HG03565 (cell line): ENCODE data around the gene MAP3K14.

Experiments used
- ATAC-seq: cut with Tn5 transposase; IDR thresholded peaks from one replicate; pipeline ENCODE4 v1.9.1; 2021; ENCODE audit warnings: mild to moderate bottlenecking, moderate library complexity; ENCODE audit not compliant: unreplicated experiment

MAP3K14 gene

DNA sequence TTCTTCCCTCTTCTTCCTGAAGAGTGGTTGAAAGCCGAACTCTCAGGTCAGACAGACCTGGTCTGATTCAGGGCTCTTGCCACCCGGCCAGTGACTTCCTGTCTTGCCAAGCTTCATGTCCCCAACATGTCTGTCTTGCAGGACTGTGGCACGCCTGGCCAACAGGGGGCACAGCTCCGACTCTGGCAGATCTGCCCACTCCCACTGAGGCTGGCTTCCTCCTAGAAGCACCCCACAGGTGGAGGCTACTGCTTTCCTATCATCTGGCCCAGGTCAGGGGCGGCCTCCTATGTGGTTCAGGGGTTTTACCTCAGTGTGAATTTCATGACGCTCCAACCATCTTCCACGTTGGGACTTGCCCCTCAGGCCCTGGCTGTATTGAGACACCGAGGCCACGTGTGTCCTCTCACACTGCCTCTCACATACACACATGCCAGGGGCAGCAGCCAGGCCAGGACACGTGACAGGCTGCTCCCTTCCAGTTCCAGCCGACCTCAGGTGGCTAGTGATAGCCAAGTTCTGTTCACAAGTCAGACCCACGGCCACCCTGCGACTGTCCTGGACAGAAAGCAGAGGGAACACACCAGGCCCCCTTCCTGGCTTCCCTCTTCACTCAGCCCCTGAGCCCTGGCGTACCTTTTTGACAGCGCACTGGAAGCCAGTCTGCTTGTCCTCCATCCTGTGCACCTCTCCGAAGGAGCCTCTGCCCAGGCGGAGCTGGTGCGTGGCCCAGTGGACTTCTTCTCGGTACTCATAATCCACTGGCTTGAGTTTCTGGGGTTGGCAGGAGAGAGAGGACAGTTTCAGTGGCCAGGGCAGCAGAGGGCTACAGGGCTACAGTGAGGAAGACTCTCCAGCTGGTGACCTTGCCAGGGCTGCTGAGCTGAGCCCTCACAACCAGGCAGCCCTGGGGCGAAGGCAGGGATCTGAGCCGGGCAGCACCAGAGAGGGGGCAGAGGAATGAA lies 32.4 kb downstream of the MAP3K14 start:
- ATAC-seq: no peak

GRCh38 chr17:45283711-45284110 lies 33.1 kb downstream of the MAP3K14 start:
- no peak for ATAC-seq

- ATAC-seq: no peak
Measured at GRCh38 chr17:45282683-45283644, 33.9 kb downstream of the MAP3K14 start.

DNA sequence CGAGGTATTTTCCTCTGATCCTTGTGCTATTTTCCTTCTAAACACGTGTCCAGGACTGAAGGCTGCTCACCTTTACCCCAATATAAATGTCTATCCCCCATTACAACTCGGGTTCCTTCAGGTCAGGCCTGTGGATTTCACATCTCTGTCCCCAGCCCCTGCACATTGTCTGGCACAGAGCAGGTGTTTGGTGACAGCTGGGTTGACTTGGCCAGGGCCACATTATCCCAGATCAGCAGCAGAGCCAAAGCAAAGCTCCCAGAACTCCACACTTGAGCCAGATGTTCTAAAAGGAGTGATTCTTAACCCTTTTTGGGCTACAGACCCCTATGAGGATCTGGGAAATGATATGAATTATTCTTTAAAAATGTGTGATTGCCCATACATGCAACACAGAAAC lies 36.9 kb downstream of the MAP3K14 start:
- ATAC-seq: no peak

GRCh38 chr17:45277992-45278391 lies 38.8 kb downstream of the MAP3K14 start:
- ATAC-seq: no peak

DNA sequence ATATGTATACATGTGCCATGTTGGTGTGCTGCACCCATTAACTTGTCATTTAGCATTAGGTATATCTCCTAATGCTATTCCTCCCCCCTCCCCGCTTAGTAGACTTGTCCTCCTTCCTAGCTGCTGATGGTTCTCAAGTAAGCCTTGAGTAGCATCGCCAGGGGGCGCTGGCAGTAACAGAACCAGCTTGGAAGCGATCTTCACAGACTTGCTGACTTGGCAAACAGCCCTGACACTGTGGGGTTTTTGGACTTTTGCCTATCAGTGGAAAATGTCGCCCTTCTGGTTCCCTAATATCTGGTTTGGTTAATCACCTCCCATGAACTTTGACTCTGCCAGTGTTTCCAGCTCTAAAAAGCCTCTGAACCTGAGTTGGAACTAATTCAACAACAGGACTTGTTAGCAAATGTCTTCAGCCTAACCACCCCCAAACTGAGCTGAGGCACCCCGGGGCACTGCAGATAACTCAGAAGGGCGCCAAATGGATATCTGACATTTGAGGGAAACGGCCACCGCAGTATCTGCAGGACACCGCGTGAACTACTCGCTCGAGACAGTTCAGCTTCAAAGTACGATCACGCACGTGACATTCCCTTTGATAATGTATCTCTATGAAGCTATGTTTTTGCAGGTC lies 39.5 kb downstream of the MAP3K14 start:
- no peak for ATAC-seq

DNA sequence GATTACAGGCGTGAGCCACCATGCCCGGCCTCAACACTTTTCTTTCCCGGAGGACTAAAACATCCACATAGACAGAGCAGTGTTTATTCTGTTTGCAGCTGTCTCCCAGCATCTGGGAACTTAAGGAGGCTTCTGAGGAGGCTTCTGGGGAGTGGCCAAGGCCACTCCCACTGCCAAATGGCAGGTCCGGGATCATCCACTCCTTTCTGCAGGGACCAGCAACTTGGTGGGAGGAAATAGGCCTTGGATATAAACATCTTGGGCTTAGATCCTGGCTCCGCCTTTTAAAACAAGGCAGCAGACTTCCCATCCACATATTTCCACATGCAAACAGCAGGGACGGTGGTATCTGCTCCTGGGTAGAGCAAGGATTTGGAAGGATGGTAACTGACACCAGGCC lies 40.8 kb downstream of the MAP3K14 start:
- ATAC-seq: no peak

- no peak for ATAC-seq
Measured at GRCh38 chr17:45274033-45274432, 42.8 kb downstream of the MAP3K14 start.

DNA sequence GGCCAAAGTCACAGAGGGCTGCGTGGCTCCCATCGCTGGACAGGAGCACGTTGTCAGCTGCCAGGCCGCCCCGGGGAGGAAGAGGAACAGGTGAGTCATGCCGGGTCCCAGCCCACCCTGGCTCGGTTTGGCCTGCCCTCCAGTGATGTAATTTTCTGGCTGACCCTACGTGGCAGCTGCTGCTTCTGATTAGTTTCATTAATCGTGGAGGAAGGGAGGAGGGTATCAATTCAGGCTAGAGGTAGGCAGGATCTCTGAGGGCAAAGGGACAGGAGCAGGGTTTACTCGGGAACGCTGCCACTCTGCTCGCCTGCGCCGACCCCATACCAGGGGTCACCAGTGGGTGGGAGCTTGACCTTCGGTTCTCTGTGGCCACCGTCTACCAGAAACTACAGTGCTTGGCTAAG lies 43.3 kb downstream of the MAP3K14 start:
- no peak for ATAC-seq

- ATAC-seq: no peak
Measured at GRCh38 chr17:45271603-45272002, 45.2 kb downstream of the MAP3K14 start.

DNA sequence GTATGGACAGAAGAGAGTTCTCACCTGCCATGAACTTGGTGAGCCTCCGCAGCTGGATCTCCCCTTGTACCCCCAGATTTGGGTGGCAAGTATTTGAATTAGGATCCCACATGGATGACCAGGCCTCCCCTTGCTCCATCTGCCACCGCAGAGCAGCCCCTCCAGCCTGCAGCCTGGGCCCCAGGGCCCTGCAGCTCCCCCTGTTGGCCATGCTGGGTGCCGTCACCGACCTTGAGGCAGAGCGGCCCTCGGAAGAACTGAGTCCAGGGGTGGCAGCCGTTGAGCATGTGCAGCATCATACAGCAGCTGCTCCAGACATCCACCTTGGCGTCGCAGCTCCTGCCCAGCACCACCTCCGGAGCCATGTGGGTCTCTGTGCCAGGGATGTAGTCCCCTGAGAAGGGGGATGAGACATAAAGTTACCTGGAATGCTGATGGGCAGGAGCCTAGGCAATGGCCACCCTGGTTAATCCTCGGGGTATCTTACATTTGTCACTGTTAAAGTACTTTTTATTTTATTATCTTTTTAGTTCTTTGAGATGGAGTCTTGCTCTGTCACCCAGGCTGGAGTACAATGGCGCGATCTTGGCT lies 45.9 kb downstream of the MAP3K14 start:
- ATAC-seq: no peak

GRCh38 chr17:45269912-45270311 lies 46.9 kb downstream of the MAP3K14 start:
- no peak for ATAC-seq

DNA sequence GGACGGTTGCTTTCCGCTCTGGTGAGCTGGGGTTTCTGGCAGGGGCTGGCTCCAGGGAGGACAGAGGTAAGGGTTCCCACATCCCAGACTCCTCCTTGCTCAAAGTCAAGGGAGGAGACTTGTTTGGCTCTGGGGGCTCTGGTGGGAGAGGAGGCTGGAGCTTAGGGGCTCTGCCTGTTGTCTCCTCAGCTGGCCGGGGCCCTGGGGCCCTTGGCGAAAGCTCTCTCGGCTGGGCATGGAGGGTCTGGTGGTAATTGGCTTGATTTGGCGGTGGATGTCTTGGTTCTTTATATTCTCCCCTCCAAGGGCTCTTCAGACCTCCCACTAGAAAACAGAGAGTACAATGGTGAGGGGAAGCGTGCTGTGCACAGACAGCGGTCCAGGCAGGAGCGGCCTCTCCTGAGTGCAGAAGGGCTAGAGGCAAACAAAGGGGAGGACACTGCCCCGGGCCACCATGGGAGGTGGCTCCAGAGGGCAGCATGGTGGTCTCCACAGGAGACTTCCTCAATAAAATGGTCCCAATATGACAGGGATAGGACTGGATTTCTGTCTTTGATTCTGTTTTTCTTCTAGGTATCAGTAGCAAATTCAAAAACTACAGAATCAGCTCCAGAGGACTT lies 49.3 kb downstream of the MAP3K14 start:
- ATAC-seq: no peak

GRCh38 chr17:45266372-45266926 lies 50.4 kb downstream of the MAP3K14 start:
- ATAC-seq: no peak

GRCh38 chr17:45265821-45266220 lies 51.0 kb downstream of the MAP3K14 start:
- ATAC-seq: no peak

- no peak for ATAC-seq
Measured at GRCh38 chr17:45264988-45265387, 51.8 kb downstream of the MAP3K14 start.

DNA sequence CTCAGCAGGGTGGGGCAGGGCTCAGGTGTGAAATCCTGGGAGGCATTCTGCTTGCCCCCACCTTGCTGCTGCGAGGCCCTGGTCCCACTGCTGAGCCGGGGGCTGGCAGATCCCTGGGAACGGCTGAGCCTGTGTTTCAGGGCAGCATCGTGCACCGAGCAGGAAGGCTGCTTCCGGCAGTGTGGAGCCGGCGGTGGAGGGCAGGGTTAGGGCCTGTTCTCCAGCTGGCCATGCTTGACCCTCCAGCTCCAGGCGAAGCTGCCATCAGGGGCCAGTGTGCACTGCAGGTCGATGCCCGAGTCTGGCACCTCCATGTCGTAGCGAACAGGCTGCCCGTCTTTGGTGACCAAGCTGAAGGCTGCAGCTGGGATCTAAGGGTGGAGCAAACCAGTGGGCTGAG lies 52.4 kb downstream of the MAP3K14 start:
- ATAC-seq: no peak

DNA sequence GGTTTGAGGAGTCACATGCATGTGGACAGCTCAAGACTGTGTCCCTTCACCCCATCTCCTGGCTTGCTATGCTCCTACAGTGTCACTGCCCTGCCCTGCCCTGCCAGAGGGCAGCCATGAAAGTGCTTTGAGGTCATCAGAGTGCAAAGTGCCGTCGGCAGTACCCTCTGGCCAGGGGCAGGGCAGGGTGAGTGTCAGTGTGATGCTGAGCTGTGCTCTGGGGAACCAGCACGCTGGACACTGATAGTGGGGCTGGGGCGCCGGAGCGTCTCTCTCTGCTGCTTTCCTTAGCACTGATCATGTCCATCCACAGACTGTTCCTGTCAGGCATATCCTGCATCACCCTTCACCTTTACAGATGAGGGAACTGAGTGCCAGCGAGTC lies 53.4 kb downstream of the MAP3K14 start:
- ATAC-seq: no peak

- ATAC-seq: no peak
Measured at GRCh38 chr17:45262516-45263476, 54.0 kb downstream of the MAP3K14 start.
